Cardiac fibroblast (primary cell): ENCODE results near the gene SELENOO.
A peak's percentile ranks its signal among the peaks of the same experiment; 100 is the strongest.
"Not testable (repeated sequence)": the region's sequence is repeated elsewhere in the genome, so short reads cannot be mapped to it uniquely, and the experiment has no call there.

ENCODE experiments used
- DNase-seq, 2 donors: peaks; one replicate each; pipeline versions ENCODE4 v3.0.0 to v3.0.0-alpha.2; 2010; ENCODE audit warnings: low read depth in 2 of 2
- H3K4me3 ChIP-seq, 2 donors: replicated peaks in 1 of 2; 1 replicate in 1 of 2; 2 replicates in 1 of 2; pipeline ENCODE4 v1.5.1; 2011; ENCODE audit warnings: low read depth in 2 of 2, low read length in 2 of 2, mild to moderate bottlenecking in 2 of 2, moderate library complexity in 1 of 2
- CTCF ChIP-seq: IDR thresholded peaks from one replicate; pipeline ENCODE4 v1.5.1; 2011; ENCODE audit warnings: low read depth, mild to moderate bottlenecking, low read length, inconsistent platforms

SELENOO gene

GRCh38 chr22:50204571-50204970 is 3.8 kb downstream of the SELENOO start:
- DNase-seq: no peak
- H3K4me3 ChIP-seq: no peak overlapping the region
- no peak for TF ChIP-seq CTCF

DNA sequence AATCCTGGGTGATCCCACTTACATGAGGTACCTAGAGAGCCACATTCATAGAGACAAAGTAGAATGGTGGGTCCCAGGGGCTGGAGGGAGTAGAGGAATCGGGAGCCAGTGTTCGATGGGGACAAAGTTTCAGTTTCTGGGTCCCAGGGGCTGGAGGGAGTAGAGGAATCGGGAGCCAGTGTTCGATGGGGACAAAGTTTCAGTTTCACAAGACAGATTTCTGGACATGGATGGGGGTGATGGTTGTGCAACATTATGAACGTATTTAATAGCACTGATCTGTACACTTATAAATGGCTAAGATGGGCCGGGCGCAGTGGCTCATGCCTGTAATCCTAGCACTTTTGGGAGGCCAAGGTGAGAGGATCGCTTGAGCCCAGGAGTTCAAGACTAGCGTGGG is 4.2 kb downstream of the SELENOO start:
- DNase-seq, H3K4me3 ChIP-seq: not testable (repeated sequence)

- no peak for TF ChIP-seq CTCF
- H3K4me3 ChIP-seq: no peak overlapping the region
- DNase-seq: no peak
These were observed 5.2 kb downstream of the SELENOO start for GRCh38 chr22:50205781-50206569.

GRCh38 chr22:50206599-50206998 is 5.8 kb downstream of the SELENOO start:
- peak; percentile 35 to 55 for DNase-seq
- no peak overlapping the region for H3K4me3 ChIP-seq
- peak; percentile 57 for TF ChIP-seq CTCF

DNA sequence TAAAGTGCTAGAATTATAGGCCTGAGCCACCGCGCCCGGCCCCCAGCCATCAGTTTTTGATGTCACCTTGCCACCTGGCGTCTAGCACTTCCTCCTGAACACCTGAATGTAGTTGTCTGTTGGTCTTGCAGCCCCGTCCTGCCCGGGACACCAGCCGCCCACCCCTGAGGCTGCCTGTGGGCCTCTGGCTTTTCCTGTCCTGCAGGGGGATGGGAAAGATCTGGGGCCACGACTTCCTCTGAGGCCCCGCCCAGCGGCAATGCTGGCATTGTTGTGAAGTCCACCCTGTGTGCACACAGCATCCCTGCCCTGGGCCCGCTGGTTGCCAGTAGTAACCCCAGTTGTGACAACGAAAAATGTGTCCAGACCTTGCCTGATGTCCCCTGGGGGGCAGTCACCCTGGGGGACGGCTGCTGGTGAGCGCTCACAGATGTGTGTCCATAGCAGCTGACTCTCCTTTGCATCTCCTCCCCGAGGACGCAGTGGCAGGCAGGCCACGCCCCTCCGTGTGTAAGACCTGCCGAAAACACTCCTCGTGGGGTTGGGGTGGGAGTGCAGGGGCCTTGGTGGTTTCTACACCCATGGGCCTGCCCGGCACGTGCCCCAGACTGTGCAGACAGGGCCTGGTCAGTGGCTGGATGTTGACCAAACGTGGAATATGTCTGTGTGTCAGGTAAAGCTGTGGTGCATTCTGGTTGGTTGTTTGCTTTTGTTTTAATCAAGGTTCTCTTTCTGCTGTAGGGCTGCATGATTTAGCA is 6.8 kb downstream of the SELENOO start:
- TF ChIP-seq CTCF: no peak
- H3K4me3 ChIP-seq: no peak overlapping the region
- DNase-seq: no peak

DNA sequence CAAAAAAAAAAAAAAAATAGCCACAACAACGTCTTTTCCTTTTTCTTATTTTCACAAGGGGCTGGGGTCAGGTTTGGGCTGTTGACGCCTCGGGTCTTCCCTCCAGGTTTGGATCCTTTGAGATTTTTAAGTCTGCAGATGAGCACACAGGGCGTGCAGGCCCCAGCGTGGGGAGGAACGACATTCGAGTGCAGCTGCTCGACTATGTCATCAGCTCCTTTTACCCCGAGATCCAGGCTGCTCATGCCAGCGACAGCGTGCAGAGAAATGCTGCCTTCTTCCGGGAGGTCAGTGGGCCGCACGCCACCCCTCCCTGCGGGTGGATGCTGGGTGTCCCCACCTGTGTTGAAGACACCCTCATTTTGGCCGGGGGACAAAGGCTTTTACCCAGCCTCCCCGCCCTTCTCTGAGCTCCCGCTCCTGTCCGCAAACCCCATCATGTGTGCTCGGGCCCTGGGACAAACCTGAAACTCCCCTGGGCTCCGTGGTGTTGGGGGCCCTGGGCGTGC is 7.7 kb downstream of the SELENOO start:
- no peak for DNase-seq
- H3K4me3 ChIP-seq: no peak overlapping the region
- TF ChIP-seq CTCF: no peak
